NCI-H748 (cell line): ENCODE measurements around the gene ZNF680.
"Not testable (repeated sequence)": the region's sequence is repeated elsewhere in the genome, so short reads cannot be mapped to it uniquely, and the experiment has no call there.

Source experiments
- DNase-seq: peaks from one replicate; lab custom pipeline; 2025; ENCODE audit not compliant: unreplicated experiment; lab: John Stamatoyannopoulos, UW

The ZNF680 gene

DNA sequence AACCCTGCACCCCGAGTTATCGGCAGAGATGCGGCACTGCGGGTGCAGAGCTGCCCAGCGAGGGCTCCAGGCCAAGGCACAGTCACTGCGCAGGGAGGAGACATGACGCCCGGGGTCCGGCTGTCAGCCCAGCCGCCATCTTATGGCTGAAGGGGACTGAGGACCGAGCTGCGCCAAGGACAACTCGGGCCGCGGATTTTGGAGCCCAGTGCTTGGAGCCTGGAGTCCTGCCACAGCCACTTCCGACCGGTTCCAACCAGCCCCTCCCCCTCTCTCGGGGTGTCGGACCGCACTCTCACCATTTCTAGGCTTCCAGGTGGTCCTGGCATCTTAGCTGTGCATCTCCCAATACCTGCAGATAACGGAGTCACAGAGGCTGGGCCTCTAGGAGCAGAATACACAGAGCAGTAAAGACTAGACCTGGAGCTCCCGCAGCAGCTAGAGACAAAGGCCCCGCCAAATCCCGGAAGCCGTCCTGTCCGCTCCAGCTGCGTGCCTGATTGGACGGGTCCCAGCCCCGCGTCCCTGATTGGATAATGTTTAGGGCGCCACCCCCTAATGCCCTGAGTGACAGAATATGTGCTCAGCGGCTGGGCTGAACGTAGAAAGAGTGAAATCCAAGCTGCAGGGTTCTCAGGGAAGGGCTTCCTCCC is at the start of gene ZNF680:
Gene ZNF680 (minus strand): TSS at position 446 of the 653 bp plus-strand sequence. CDS start 117 bp downstream, at position 329.
- peak; percentile 97 for DNase-seq

DNA sequence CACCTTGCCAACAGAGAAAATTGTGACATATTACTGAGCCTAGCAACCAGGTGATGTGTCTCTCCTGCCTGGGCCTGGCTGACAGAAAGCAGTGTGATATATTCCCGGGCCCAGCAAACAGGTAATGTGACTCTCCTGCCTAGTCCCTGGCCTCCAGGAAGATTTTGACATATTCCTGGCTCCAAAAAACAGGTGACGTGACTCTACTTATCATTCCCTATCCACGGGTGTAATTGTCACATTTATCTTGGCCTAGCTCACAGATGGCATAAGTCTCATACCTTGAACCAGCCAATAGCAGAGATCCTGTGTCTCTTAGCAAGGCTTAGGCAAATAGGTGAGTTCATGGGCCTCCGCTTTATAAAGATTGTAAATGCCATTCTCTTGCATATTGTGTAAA is 49.6 kb upstream of the ZNF680 start:
- no peak for DNase-seq

DNA sequence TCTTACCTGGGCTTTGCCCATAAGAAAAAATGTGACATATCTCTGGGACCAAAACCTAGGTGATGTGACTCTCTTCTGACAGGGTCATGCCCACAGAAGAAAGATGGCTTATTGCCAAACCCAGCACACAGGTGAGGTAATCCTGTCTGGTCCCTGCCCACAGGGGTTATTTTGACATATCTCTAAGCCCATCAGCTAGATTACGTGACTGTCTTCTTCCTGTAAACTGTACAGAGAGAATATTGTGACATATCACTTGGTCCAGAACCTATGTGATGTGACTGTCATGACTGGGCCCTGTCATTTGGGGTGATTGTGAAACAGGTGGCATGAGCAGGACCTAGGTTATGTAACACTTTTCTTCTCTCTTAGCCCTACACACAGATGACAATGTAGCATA is 48.8 kb upstream of the ZNF680 start:
- DNase-seq = no peak

DNA sequence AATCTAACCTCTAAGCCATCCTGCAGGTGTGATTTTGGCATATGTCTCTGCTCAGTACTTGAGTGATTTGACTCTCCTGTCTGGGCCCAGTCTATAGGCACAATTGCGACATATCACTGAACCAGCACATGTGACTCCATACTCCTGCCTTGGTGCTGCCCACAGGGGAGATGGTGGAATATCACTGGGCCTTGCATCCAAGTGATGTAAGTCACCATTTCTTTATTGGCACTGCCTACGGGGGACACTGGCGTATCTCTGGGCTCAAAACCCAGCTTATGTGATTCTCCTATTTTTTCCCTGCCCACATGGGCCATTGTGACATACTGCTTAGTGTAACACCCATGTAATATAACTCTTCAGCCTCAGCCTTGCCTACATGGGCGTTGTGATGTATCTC is 48.1 kb upstream of the ZNF680 start:
- no peak for DNase-seq

DNA sequence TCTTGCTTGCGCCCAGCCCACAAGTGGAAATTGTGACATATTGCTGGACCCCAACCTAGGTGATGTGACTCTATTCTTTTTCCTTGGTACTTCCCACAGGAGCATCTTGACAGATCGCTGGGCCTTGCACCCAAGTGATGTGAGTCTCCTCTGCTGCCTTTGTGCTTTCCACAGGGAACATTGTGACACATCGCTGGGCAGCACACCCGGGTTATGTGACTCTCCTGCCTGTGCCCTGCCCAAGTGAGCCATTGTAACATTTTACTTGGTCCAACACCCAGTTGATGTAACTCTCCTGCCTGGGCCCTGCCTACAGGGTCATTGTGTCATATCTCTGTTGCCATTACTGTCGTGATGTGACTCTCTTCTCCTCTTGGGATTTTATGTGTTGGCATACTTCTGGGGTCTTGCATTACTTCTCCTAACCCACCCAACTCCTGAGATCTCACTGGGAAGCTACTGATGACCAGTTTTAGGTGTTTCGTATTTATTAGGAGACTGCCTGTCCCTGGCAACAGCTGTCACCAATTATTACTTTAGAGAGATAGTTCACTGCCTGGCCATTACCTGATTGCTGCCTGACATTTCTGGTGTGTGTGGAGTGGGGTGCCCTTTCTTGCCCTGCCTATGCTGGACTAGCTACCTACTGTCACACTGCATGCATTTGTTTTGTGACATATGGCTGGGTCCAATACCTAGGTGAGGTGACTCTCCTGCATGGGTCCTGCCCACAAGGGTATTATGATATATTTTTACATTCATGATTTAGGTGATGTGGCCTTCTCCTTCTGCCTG is 45.4 kb upstream of the ZNF680 start:
- no peak for DNase-seq

DNA sequence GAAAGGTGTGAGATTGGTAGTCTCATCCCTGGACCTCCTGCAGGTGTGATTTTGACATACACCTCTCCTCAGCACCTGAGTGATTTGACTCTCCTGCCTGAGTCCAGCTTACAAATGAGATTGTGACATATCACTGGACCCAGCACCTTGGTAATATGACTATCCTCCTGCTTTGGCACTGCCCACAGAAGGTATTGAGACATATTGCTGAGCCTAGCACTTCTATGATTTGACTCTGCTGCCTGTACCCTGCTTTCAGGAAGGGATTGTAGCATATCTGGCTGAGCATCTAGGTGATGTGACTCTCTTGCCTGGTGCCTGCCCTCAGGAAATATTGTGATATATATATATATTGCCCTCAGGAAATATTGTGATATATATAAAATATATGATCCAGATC is 43.5 kb upstream of the ZNF680 start:
- no peak for DNase-seq

DNA sequence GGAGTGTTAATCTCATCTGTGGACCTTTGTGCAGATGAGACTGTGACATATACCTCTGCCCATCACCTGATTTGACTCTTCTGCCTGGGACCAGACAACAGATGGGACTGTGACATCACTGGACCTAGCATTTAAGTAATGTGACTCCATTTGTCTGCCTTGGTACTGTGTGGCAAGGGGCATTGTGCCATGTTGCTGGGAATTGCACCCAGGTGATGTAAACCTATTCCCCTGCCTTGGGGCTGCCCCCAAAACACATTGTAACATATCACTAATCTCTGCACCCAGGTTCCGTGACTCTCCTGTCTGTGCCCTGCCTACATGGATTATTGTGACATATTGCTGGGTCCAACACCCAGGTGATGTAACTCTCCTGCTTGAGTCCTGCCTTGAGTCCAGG is 40.4 kb upstream of the ZNF680 start:
- no peak for DNase-seq

DNA sequence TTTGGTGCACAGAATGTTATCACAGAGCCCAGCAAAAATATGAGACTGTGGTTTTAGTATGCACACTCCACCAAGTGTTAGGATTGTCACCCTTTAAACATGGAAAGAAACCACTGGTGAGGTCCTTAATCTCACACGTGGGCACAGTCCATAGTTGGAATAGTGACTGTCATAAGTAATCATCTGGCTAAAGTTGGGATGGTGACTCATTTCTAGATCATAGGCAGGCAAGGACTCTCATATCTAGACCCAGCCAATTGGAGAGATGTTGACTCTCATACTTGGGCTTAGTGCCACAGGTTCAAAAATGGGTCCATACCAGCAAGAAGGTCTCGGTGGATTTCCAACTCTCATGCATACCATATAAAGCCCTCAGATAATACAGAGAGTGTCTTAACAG is 39.6 kb upstream of the ZNF680 start:
- DNase-seq = no peak

DNA sequence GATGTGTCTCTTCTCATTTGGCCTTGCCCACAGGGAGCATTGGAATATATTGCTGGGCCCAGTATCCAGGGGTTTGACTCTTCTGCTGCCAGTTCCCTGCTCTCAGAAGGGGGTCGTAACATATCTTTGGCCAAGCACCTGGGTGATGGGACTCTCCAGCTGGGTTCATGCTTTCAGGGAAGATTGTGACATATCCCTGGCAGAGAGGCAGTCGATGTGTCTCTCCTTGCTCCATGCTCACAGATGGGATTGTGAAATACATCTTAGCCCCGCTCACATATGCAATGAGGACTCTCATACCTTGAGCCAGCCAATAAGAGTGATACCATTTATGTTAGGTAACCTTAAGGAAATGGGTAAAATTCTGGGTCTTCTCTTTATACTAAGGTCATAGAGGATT is 39.2 kb upstream of the ZNF680 start:
- no peak for DNase-seq

DNA sequence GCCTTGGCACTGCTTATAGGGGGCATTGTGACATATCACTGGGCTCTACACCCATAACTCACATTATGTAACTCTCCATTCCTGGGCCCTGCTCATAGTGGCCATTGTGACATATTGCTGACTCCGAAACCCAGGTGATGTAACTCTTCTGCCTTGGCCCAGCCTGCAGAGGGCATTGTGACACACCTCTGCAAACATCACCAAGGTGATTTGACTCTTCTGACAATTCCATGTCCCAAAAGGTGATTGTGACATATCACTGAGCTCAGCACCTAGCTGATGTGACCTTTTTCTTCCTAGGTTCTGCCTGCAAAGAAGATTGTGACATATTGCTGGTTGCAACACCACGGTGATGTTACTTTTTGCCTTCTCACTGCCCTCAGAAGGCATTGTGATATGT is 36.5 kb upstream of the ZNF680 start:
- no peak for DNase-seq

DNA sequence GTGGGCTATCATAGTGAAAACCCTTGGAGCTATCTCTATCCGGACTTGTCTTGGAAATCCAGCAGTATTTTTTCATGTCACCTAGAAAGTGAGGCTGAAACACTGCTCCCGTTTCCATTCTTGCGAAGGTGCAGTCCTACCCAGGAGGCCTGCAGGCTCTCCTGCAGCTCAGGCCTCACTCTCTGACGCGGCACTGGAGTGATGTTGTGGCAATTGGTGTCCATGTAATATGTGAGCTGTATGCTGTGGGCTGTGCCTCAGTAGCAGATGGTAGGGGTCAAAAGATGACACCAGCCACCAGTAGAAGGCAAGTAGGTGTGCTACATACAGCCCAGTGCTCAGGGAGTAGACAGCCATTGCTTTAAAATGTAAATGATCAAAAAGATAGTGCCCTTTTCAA is 28.1 kb upstream of the ZNF680 start:
- no peak for DNase-seq

DNA sequence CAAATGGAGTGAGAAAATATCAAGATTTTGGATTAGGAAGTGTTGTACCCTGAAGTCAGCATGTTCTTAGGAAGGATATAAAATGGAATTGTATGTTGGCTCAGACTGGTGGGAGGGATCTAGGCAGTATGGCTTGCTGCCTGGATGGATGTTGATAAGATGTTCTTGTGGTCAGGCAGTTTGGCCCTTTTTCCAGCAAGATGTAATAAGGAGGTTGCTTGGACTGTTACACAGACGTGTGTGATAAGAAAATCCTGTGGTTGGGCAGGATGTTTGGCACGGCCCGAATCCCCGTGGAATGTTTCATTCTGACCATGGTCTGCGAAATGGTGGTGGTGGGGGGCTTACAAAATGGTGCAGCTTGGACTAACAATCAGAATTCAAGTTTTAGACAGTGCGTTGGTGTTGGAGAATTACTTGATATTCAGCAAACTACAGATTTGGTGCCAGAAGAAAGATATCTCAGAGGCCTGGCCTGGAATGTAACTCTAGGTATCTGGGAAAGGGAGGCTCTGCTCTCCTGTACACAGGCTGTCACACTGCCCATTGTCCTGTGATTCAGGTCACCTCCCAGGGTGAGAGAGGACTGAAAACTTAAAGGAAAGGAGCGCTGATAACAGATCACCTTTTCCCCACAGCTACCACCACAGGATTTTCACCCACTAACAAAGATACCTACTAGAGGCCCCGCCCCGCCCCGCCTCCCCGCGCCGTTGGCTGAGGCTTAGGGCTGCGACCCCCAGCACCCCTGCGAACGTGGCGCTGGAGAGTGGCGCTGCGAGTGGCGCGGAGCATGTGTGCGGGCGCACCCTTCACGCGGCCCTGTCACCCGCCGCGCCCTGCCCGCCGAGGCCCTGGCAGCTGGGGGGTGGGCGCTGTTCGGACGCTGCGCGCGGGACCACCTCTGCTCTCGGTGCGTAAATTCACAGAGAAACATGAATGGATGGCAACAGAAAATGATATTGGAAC is 19.3 kb upstream of the ZNF680 start:
- no peak for DNase-seq

DNA sequence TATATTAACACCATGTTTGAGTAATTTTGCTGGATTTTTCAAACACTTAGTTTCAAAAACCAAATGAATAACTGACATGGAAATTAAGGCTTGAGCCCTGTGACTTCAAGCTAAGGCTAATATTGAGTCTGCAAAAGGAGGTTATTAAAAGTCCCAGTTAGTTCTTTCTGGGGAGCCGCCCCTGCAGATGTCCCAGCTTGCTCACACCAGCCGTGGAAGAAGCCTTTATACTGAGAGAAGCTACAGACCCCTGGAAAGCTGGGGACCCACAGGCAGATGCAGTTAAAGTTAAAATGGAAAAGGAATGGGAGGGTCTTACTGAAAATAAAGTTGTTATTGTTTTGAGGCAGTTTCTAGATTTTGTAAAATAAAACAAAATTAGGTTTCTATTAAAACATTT is 18.5 kb upstream of the ZNF680 start:
- no peak for DNase-seq

DNA sequence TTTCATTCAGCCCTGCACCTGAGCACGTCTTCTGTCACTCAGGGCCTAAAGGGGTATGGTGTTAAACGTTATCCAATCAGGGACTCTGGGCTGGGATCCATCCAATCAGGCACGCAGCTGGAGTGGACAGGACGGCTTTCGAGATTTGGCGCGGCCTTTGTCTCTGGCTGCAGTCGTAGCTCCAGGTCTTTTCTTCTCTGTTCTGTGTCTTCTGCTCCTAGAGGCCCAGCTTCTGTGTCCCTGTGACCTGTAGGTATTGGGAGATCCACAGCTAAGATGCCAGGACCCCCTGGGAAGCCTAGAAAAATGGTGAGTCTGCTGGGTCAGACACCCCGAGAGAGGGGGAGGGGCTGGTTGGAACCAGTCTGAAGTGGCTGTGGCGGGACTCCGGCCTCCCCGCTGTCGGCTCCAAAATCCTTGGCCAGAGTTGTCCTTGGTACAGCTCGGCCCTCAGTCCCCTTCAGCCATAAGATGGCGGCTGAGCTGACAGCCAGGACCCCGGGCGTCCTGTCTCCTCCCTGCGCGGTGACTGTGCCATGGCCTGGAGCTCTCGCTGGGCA is 11.7 kb upstream of the ZNF680 start:
- no peak for DNase-seq

DNA sequence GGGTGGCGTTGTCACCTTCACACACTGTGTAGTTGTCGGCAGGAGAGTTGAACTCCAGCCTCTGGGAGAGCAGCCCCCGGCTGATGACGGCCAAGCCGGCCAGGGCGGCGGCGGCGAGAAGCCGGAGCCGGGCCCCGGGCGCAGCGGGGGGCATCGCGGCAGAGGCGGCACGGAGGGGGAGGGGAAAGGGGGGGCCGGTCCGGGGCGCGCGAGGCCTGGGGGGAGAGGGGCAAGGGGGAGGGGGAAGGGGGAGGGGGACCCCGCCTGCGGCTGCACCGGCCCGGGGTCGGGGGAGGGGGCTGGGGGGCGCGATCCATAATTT is 7.4 kb upstream of the ZNF680 start:
- not testable (repeated sequence) for DNase-seq

DNA sequence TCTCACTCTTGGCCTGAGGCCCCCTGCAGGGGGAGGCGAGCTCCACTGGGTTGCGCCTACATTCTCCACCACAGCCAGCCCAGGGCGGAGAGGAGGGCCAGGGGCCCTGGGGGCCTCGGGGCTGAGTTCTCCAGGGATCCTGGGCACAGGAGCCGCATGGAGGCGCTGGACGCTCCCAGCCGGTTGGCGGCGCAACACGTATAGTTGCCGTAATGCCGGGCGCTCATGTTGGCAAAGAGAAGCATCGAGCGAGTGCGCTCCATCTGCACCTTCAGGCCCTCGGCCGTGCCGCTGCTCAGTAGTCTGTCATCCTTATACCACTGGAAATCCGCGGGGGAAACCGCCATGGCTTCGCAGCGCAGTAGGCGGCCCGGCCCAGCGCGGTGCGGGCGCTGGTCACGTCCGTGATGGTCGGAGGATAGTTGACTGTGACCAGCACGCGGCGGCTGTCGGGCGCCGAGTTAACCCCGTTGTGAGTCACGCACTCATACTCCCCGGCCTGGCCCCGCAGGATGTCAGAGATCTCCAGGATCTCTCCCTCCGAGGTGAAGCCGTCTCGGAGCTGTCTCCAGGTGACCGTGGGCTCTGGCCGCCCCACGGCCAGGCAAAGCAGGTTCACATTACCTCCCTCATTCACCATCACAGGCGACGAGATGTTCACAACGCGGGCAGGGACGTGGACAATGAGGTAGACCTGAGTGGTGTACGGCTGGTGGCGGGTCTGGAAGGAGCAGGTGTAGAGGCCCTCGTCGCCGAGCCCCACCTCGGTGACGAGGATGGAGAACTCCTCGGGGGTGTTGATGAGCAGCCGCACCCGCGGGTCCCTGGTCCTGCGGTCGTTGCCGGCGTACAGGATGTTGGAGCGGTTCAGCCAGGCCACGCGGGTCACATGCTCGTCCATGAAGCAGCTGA is 6.8 kb upstream of the ZNF680 start:
- peak; percentile 72 for DNase-seq

DNA sequence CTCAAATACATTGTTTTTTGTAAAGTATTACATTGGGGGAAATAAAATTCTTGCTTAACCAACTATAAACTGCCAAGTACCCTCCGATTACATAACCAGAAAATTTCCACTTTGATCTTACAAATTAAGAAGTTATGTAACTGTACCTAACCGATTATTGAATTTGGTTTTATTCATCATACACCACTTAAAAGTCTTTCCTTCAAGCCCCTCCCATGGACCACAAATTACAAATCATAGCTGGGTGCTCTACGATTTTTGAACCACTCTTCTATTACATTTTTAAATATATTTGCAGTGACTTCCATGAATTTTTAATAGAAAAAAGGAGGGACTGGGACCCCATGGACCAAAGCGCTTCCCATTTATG is 630 bp downstream of the ZNF680 start:
- DNase-seq = no peak

DNA sequence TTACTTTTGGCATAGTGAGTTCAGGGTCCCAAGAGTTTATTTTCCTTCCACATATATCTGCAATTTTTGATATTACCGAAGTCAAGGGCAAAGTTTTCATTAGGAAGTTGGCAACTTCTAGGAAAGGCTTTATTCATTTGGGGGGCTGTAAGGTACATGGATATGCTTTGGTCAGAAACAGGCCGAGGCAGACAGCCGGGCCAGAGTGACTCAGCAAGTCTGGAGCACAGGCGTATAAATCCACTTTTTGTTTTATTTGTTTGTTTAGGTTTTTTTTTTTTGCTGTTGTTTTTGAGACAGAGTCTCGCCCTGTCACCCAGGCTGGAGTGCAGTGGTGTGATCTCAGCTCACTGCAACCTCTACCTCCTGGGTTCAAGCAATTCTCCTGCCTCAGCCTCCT is 3.7 kb downstream of the ZNF680 start:
- DNase-seq = no peak

DNA sequence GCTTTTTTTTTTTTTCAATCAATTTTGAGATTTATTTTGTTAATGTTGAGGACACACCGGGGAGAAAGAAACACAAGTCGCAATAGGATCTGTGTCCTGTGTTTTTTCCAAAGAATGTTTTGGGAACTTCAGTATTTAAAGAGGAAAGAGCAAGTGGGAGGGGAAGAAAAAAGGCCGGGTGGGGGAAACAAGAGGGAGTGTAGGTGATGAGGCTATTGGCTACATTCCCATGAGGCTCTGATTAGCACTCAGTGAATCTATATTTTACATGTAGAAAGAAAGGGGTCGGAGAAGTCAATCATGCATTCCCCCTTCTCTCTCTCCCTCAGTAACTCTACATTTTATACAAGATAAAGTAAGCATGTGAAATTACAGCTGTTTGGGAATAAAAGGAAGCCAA is 4.1 kb downstream of the ZNF680 start:
- no peak for DNase-seq

DNA sequence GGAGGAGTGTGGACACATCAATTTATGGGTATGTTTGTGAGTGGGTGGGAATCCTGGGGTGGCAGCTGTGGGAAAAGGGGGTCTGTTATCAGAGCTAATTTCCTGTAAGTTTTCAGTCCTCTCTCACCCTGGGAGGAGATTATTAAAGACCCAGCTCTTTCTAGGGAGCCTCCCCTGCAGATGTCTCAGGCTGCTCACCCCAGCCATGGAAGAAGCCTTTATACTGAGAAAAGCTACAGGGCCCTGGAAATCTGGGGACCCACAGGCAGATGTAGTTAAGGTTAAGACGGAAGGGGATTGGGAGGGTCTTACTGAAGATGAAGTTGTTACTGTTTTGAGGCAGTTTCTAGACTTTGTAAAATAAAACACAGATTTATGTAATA is 4.6 kb downstream of the ZNF680 start:
- DNase-seq = no peak
